HUES6 (cell line): Measurements from ENCODE around the gene GAREM1.
"Not testable (repeated sequence)": the region's sequence is repeated elsewhere in the genome, so short reads cannot be mapped to it uniquely, and the experiment has no call there.

Experiments
- H3K27ac ChIP-seq: 2 replicates; pipeline ENCODE4 v1.7.0; 2013; ENCODE audit warnings: low read depth, mild to moderate bottlenecking, low read length, inconsistent platforms
- H3K27me3 ChIP-seq: 2 replicates; pipeline ENCODE4 v1.6.1; 2013; ENCODE audit warnings: low read length; ENCODE audit not compliant: control insufficient read depth, insufficient read depth
- H3K36me3 ChIP-seq: 2 replicates; pipeline ENCODE4 v1.6.1; 2013; ENCODE audit warnings: low read length; ENCODE audit not compliant: control insufficient read depth, insufficient read depth
- H3K4me1 ChIP-seq: 2 replicates; pipeline ENCODE4 v1.6.1; 2013; ENCODE audit warnings: low read length; ENCODE audit not compliant: control insufficient read depth, insufficient read depth
- H3K4me3 ChIP-seq: 2 replicates; pipeline ENCODE4 v1.5.1; 2013; ENCODE audit warnings: low read depth, low read length
- H3K9ac ChIP-seq: one replicate; pipeline ENCODE4 v1.6.1; 2013; ENCODE audit warnings: mild to moderate bottlenecking, low read length
- H3K9me3 ChIP-seq: 2 replicates; pipeline ENCODE4 v1.6.1; 2013; ENCODE audit warnings: low read depth, low read length; ENCODE audit not compliant: control insufficient read depth, insufficient read depth

Gene GAREM1

DNA sequence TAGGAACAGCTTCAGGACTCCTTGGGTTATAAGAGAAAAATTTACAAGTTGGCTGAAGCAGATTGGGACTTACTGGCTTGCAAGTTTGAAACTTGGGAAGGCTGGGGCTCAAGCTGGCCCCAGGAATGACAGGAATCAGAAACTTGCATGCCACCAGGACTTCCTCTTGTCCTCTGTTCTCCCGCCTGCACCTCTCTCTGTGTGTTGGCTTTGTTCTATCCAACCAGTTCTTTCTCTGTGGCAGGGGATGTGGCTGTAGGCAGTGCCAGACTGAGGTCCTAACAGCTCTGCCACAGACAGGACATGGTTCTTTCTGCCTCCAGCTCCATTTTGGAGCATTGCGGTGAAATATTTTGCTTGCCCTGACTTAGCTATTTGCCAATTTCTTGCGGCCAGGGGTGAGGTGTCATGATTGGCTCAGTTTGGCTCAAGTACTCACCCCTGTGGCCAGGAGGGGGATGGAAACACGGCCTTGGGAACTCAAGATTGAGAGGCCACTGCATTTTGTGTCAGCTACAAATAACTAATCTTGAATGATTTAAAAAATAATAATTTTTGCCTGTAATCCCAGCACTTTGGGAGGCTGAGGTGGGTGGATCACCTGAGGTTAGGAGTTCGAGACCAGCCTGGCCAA is 231.9 kb downstream of the GAREM1 start:
- no peaks in the 10 kb centered on the region for H3K27me3 ChIP-seq
- peaks cover 10% of the 10 kb centered on the region for H3K9me3 ChIP-seq
- peaks cover 20% of the 10 kb centered on the region for H3K4me1 ChIP-seq
- H3K9ac ChIP-seq, result no peak overlapping the region
- no peaks in the 10 kb centered on the region for H3K36me3 ChIP-seq
- no peak overlapping the region for H3K27ac ChIP-seq
- H3K4me3 ChIP-seq, result no peak overlapping the region

DNA sequence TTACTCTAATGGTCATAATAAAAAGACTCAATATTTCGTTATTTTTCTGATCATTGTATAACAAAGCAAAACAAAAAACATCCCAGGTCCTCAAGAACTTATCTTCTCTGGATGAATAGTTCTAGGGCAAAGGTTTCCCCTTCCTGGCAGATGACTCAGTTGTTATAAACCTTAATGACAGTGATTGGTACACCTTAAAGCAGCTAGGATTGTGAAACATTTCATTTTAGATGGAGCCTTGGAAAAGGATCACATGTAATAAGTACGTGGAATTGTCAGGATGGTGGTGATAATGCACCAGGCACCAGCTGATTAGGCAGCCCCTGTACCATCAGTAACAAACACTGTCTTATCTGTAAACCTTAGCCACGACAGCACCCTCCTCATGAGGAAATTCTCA is 233.6 kb downstream of the GAREM1 start:
- Histone ChIP-seq H3K27me3 (no peaks in the 10 kb centered on the region), H3K9me3 (peaks cover 11% of the 10 kb centered on the region), H3K4me3 (no peak overlapping the region), H3K36me3 (no peaks in the 10 kb centered on the region), H3K9ac (no peak overlapping the region), H3K4me1 (peaks cover 16% of the 10 kb centered on the region), H3K27ac (no peak overlapping the region)

DNA sequence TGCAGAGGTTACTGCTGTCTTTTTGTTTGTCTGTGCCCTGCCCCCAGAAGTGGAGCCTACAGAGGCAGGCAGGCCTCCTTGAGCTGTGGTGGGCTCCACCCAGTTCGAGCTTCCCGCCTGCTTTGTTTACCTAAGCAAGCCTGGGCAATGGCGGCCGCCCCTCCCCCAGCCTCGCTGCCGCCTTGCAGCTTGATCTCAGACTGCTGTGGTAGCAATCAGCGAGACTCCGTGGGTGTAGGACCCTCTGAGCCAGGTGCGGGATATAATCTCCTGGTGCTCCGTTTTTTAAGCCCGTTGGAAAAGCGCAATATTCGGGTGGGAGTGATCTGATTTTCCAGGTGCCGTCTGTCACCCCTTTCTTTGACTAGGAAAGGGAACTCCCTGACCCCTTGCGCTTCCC is 237.3 kb downstream of the GAREM1 start:
- H3K9me3 ChIP-seq, result peaks cover 11% of the 10 kb centered on the region
- H3K27ac ChIP-seq, H3K36me3 ChIP-seq, H3K9ac ChIP-seq, H3K27me3 ChIP-seq, H3K4me3 ChIP-seq, H3K4me1 ChIP-seq: not testable (repeated sequence)

DNA sequence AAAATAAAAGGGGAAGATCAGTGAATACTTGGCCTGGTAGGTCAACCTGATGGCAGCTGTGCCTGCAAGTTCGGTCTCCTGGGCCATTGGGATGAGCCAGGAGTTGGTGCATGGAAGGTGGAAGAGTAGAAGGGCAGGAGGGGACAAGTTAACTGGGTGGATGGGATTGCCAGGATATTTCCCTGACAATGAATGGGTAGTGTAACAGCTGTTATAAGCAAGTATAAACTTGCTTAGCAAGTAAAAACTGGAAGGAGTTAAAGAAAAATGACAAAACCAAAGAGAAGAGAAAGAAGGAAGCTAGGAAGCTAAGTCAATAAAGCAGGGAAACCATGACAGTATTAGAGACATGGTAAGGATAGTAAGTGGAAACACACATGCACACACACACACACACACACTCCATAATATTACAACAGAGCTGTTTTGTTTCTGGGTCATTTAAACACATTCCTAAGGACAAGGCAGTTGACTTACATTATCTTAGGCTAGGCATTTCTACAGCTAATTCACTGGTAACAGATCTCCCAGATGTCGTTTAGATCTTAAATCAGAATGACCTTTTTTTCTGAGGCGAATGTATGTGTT is 251.2 kb downstream of the GAREM1 start:
- H3K9ac ChIP-seq, result no peak overlapping the region

DNA sequence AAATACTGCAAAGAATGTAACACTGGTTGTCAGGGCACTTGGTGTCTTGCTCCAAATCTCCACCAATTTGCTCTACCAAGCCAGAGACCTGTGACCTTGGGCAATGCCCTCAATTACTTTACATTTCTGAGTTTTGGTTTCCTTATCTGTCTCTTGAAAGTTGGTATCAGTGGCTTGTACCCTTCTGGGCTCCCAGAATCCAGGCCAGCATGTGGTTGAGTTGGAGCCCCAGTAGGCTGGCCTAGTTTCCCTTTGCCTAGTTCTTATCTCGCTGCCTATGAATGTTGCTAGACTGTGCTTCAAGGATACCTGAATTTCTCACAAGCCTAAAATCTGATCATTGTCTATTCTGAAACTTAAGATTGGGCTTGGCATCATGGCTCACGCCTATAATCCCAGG is 254.3 kb downstream of the GAREM1 start:
- H3K27ac ChIP-seq, result no peak overlapping the region
- no peaks in the 10 kb centered on the region for H3K9me3 ChIP-seq
- no peaks in the 10 kb centered on the region for H3K36me3 ChIP-seq
- H3K9ac ChIP-seq, result no peak overlapping the region
- no peaks in the 10 kb centered on the region for H3K4me1 ChIP-seq
- H3K4me3 ChIP-seq, result no peak overlapping the region
- no peaks in the 10 kb centered on the region for H3K27me3 ChIP-seq

More for the DNA sequence above, 251.2 kb downstream of the GAREM1 start:
- Histone ChIP-seq H3K9me3 (no peaks in the 10 kb centered on the region), H3K27me3 (no peaks in the 10 kb centered on the region), H3K4me1 (no peaks in the 10 kb centered on the region), H3K4me3 (no peak overlapping the region), H3K36me3 (no peaks in the 10 kb centered on the region), H3K27ac (no peak overlapping the region)

DNA sequence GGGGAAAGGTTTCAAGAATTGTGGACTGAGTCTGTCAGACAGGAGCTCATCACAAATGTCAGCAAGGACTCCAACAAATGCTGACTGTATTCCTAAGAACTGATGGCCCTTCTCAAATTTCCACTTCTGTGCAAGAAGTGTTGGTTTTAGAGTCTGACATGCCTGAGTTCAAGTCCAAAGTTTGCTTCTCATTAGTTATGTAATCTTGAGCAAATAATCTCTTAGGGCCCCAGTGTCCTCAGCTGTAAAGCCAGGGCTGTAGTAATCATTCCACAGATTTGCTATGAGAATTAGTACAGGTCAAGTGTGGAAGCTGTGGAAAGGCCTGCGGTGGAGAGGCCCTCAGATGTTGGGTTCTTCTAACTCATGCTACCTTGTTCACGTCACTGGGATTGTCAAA is 257.0 kb downstream of the GAREM1 start:
- H3K27ac ChIP-seq, result no peak overlapping the region

More for the DNA sequence above, 257.0 kb downstream of the GAREM1 start:
- Histone ChIP-seq H3K4me3 (no peak overlapping the region), H3K27me3 (no peaks in the 10 kb centered on the region), H3K36me3 (no peaks in the 10 kb centered on the region), H3K9me3 (no peaks in the 10 kb centered on the region), H3K4me1 (no peaks in the 10 kb centered on the region), H3K9ac (no peak overlapping the region)
